Suprapubic skin (tissue), 4 donors: ENCODE results near the gene PDE4D.

Experiments used
- CTCF ChIP-seq, 2 donors: fragments of 200-600 bp in 1 of 2; fragments of 450-650 bp in 1 of 2; sonication (generic) in 1 of 2; IDR thresholded peaks; one replicate each; pipeline ENCODE4 v1.5.1; 2016 to 2019; ENCODE audit warnings: antibody characterized with exemption in 2 of 2, mild to moderate bottlenecking in 1 of 2, moderate library complexity in 1 of 2
- EP300 ChIP-seq: sonication (generic); formaldehyde crosslinking; IDR thresholded peaks from one replicate; pipeline ENCODE4 v1.6.1; 2017; ENCODE audit warnings: antibody characterized with exemption
- POLR2A ChIP-seq, 2 donors: fragments of 450-650 bp; IDR thresholded peaks; one replicate each; pipeline ENCODE4 v1.6.1; 2017; ENCODE audit warnings: antibody characterized with exemption in 2 of 2, mild to moderate bottlenecking in 2 of 2, moderate library complexity in 2 of 2
- POLR2AphosphoS5 ChIP-seq, 3 donors: sonication (generic); formaldehyde crosslinking; IDR thresholded peaks; one replicate each; pipeline ENCODE4 v1.6.1; 2017; ENCODE audit warnings: antibody characterized with exemption in 3 of 3

GRCh38 chr5:59837071-59837470 lies 56.5 kb downstream of the PDE4D start:
- TF ChIP-seq CTCF (IDR thresholded peaks at IDR 0.05) (no peak), POLR2A (IDR thresholded peaks at IDR 0.05) (no peak), EP300 (no peak), POLR2AphosphoS5 (IDR thresholded peaks at IDR 0.05) (no peak)
